OCI-LY7 (cell line): ENCODE results near the gene ACBD6.

Experiments used
- EZH2phosphoT487 ChIP-seq: fragments of 200-600 bp; sonication (generic); IDR thresholded peaks from 2 replicates; pipeline ENCODE4 v1.6.1; 2018; ENCODE audit warnings: low read depth, borderline replicate concordance, mild to moderate bottlenecking, mixed run types, antibody characterized with exemption, low read length, moderate library complexity, mixed read lengths
- TF ChIP-seq, protein P1 (sequence below): fragments of 200-600 bp; sonication (generic); conservative IDR thresholded peaks from 2 replicates; pipeline ENCODE4 v1.5.1; 2014; ENCODE audit warnings: mild to moderate bottlenecking, antibody characterized with exemption, low read length, moderate library complexity, mixed read lengths

- TF ChIP-seq, protein P1, sequence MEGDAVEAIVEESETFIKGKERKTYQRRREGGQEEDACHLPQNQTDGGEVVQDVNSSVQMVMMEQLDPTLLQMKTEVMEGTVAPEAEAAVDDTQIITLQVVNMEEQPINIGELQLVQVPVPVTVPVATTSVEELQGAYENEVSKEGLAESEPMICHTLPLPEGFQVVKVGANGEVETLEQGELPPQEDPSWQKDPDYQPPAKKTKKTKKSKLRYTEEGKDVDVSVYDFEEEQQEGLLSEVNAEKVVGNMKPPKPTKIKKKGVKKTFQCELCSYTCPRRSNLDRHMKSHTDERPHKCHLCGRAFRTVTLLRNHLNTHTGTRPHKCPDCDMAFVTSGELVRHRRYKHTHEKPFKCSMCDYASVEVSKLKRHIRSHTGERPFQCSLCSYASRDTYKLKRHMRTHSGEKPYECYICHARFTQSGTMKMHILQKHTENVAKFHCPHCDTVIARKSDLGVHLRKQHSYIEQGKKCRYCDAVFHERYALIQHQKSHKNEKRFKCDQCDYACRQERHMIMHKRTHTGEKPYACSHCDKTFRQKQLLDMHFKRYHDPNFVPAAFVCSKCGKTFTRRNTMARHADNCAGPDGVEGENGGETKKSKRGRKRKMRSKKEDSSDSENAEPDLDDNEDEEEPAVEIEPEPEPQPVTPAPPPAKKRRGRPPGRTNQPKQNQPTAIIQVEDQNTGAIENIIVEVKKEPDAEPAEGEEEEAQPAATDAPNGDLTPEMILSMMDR, result no peak
- TF ChIP-seq EZH2phosphoT487, result no peak
Observed at GRCh38 chr1:180525715-180526039, 23.3 kb upstream of the ACBD6 start.
